H1 (cell line): ENCODE results near the gene GTF2F1. TPM values are rescaled to one million over a fixed set of nuclear protein-coding genes. Genes with fewer than 3 reads are reported as not detected.

Experiments
- CTCF ChIA-PET: fragments of 300-600 bp; sonication (Branson Sonifier 250); formaldehyde crosslinking; loops from one replicate; lab custom pipeline; 2021; ENCODE audit not compliant: partially characterized antibody; lab: Charles Lee
- POLR2A ChIA-PET: fragments of 300-600 bp; sonication (Branson Sonifier 250); formaldehyde crosslinking; loops from one replicate; lab custom pipeline; 2021; ENCODE audit warnings: inconsistent platforms; ENCODE audit not compliant: partially characterized antibody; lab: Charles Lee
- DNase-seq, 2 experiments: peaks; one replicate each; pipeline versions ENCODE4 v3.0.0 to v3.0.0-alpha.2; 2010 to 2022; ENCODE audit warnings: low spot score in 2 of 2, low read depth in 1 of 2, mixed read lengths in 1 of 2
- FAIRE-seq: peaks from 2 replicates; lab custom pipeline; 2011; peaks lifted over from hg19 to GRCh38; lab: Jason Lieb, UNC
- H2AFZ ChIP-seq: 2 replicates; pipeline ENCODE4 v1.8.1; 2012; ENCODE audit warnings: low read length, inconsistent platforms
- H2AK5ac ChIP-seq: 2 replicates; pipeline ENCODE4 v1.6.1; 2013; ENCODE audit warnings: low read depth, low read length
- H2BK120ac ChIP-seq: replicated peaks from 2 replicates; pipeline ENCODE3; 2013; ENCODE audit warnings: low read depth, low read length, inconsistent platforms
- H2BK12ac ChIP-seq: 2 replicates; pipeline ENCODE4 v1.6.1; 2013; ENCODE audit warnings: low read depth, low read length
- H2BK15ac ChIP-seq: 2 replicates; pipeline ENCODE4 v1.6.1; 2013; ENCODE audit warnings: low read length
- H2BK20ac ChIP-seq: 2 replicates; pipeline ENCODE4 v1.6.1; 2013; ENCODE audit warnings: low read length
- H2BK5ac ChIP-seq: 2 replicates; pipeline ENCODE4 v1.6.1; 2013; ENCODE audit warnings: low read depth, low read length
- H3K14ac ChIP-seq: 2 replicates; pipeline ENCODE4 v1.6.1; 2013; ENCODE audit warnings: inconsistent platforms; ENCODE audit not compliant: insufficient read length
- H3K18ac ChIP-seq: 2 replicates; pipeline ENCODE4 v1.6.1; 2013; ENCODE audit warnings: low read length; ENCODE audit errors: extremely low read depth
- H3K23ac ChIP-seq: 2 replicates; pipeline ENCODE4 v1.6.1; 2013; ENCODE audit warnings: inconsistent platforms; ENCODE audit not compliant: insufficient read length
- H3K23me2 ChIP-seq: 2 replicates; pipeline ENCODE4 v1.6.1; 2013; ENCODE audit warnings: low read depth, low read length
- H3K27ac ChIP-seq: 2 replicates; pipeline ENCODE4 v1.6.1; 2011; ENCODE audit warnings: low read depth, low read length, inconsistent platforms
- H3K27me3 ChIP-seq, 4 experiments: replicated peaks in 1 of 4; 1 replicate in 1 of 4; 2 replicates in 3 of 4; pipeline versions ENCODE4 v1.6.1 to v1.8.1; 2011 to 2013; ENCODE audit warnings: low read length in 3 of 4, mild to moderate bottlenecking in 3 of 4, inconsistent platforms in 2 of 4, mixed read lengths in 2 of 4, moderate library complexity in 1 of 4; ENCODE audit not compliant: control insufficient read depth in 3 of 4, insufficient read depth in 3 of 4; ENCODE audit errors: extremely low read depth in 1 of 4
- H3K36me3 ChIP-seq, 4 experiments: 2 replicates each; pipeline versions ENCODE4 v1.6.1 to v1.8.1; 2011 to 2013; ENCODE audit warnings: mild to moderate bottlenecking in 4 of 4, low read length in 3 of 4, moderate library complexity in 2 of 4, control low read depth in 1 of 4, inconsistent platforms in 1 of 4; ENCODE audit not compliant: insufficient read depth in 4 of 4, control insufficient read depth in 2 of 4
- H3K4ac ChIP-seq: replicated peaks from 2 replicates; pipeline ENCODE3; 2013; ENCODE audit warnings: low read length, low read depth, mixed read lengths, inconsistent platforms; ENCODE audit not compliant: insufficient read length
- H3K4me1 ChIP-seq, 4 experiments: replicated peaks in 1 of 4; 1 replicate in 1 of 4; 2 replicates in 3 of 4; pipeline versions ENCODE4 v1.6.1 to v1.8.1; 2011 to 2013; ENCODE audit warnings: low read length in 3 of 4, inconsistent platforms in 2 of 4, mixed read lengths in 1 of 4; ENCODE audit not compliant: insufficient read depth in 4 of 4, control insufficient read depth in 3 of 4
- H3K4me2 ChIP-seq, 2 experiments: 2 replicates each; pipeline versions ENCODE4 v1.6.1 to v1.8.1; 2011 to 2013; ENCODE audit warnings: low read depth in 2 of 2, low read length in 2 of 2, control low read depth in 1 of 2, inconsistent platforms in 1 of 2, mild to moderate bottlenecking in 1 of 2; ENCODE audit not compliant: insufficient read depth in 1 of 2
- H3K4me3 ChIP-seq, 4 experiments: fragments of 200-600, 300-600 bp in 1 of 4; sonication (generic), shearing (Covaris generic), sonication (Bioruptor Twin) in 1 of 4; 2 replicates each; pipeline versions ENCODE4 v1.5.1 to v1.8.1; 2011 to 2016; ENCODE audit warnings: low read length in 4 of 4, low read depth in 3 of 4, control low read depth in 2 of 4, inconsistent platforms in 2 of 4, mild to moderate bottlenecking in 2 of 4, mixed read lengths in 1 of 4, moderate library complexity in 1 of 4; ENCODE audit not compliant: insufficient read depth in 2 of 4; ENCODE audit errors: extremely low read depth in 1 of 4
- H3K56ac ChIP-seq: replicated peaks from 2 replicates; pipeline ENCODE3; 2013; ENCODE audit warnings: low read depth, mild to moderate bottlenecking, mixed read lengths, low read length, inconsistent platforms; ENCODE audit not compliant: insufficient read length
- H3K79me1 ChIP-seq: 2 replicates; pipeline ENCODE4 v1.6.1; 2013; ENCODE audit warnings: low read depth, low read length, control low read depth
- H3K79me2 ChIP-seq, 2 experiments: 2 replicates each; pipeline versions ENCODE4 v1.6.1 to v1.8.1; 2012 to 2013; ENCODE audit warnings: low read length in 2 of 2, mild to moderate bottlenecking in 2 of 2, inconsistent platforms in 1 of 2; ENCODE audit not compliant: insufficient read depth in 2 of 2, control insufficient read depth in 1 of 2
- H3K9ac ChIP-seq, 4 experiments: replicated peaks in 1 of 4; 1 replicate in 1 of 4; 2 replicates in 3 of 4; pipeline versions ENCODE4 v1.6.1 to v1.8.1; 2011 to 2013; ENCODE audit warnings: low read depth in 3 of 4, low read length in 3 of 4, control low read depth in 2 of 4, mild to moderate bottlenecking in 2 of 4, moderate library complexity in 2 of 4, inconsistent platforms in 1 of 4; ENCODE audit errors: extremely low read depth in 1 of 4
- H3K9me3 ChIP-seq, 2 experiments: 2 replicates each; pipeline versions ENCODE4 v1.6.1 to v1.8.1; 2012 to 2013; ENCODE audit warnings: mild to moderate bottlenecking in 2 of 2, moderate library complexity in 2 of 2, control low read depth in 1 of 2, inconsistent platforms in 1 of 2, low read depth in 1 of 2, low read length in 1 of 2, mixed read lengths in 1 of 2; ENCODE audit not compliant: insufficient read depth in 2 of 2
- H4K20me1 ChIP-seq, 2 experiments: replicated peaks in 1 of 2; 2 replicates each; pipeline versions ENCODE3 to v1.8.1; 2011 to 2013; ENCODE audit warnings: inconsistent platforms in 2 of 2, low read length in 2 of 2, mild to moderate bottlenecking in 1 of 2; ENCODE audit not compliant: insufficient read depth in 2 of 2, control insufficient read depth in 1 of 2
- H4K5ac ChIP-seq: 2 replicates; pipeline ENCODE4 v1.6.1; 2013; ENCODE audit warnings: low read length, low read depth, mixed read lengths, inconsistent platforms; ENCODE audit not compliant: insufficient read length
- H4K8ac ChIP-seq: 2 replicates; pipeline ENCODE4 v1.8.0; 2013; ENCODE audit warnings: mild to moderate bottlenecking, moderate library complexity, low read length, inconsistent platforms; ENCODE audit not compliant: insufficient read depth; ENCODE audit errors: extremely low read depth
- H4K91ac ChIP-seq: replicated peaks from 2 replicates; pipeline ENCODE3; 2013; ENCODE audit warnings: low read length, mixed read lengths, inconsistent platforms; ENCODE audit not compliant: insufficient read length
- BACH1 ChIP-seq: IDR thresholded peaks from 2 replicates; pipeline ENCODE4 v1.6.1; 2012; ENCODE audit warnings: low read length, improper control_type of control experiment
- CHD1 ChIP-seq: IDR thresholded peaks from 2 replicates; pipeline ENCODE4 v1.6.1; 2012; ENCODE audit warnings: low read depth, low read length, improper control_type of control experiment
- CTBP2 ChIP-seq: IDR thresholded peaks from 2 replicates; pipeline ENCODE4 v1.7.0; 2011; ENCODE audit warnings: borderline replicate concordance, mild to moderate bottlenecking, moderate library complexity, mixed read lengths, low read length; ENCODE audit not compliant: insufficient read depth, insufficient read length
- FOSL1 ChIP-seq: IDR thresholded peaks from 2 replicates; pipeline ENCODE4 v1.6.1; 2011; ENCODE audit warnings: mild to moderate bottlenecking, low read depth, low read length, moderate library complexity; ENCODE audit not compliant: insufficient read depth
- NRF1 ChIP-seq: IDR thresholded peaks from 2 replicates; pipeline ENCODE4 v1.6.1; 2011; ENCODE audit warnings: mild to moderate bottlenecking, low read depth, low read length, improper control_type of control experiment
- RNF2 ChIP-seq: fragments of 200-900, 300-1000 bp; sonication (generic); IDR thresholded peaks from 2 replicates; pipeline ENCODE4 v1.7.1; 2016; ENCODE audit warnings: borderline replicate concordance, low read depth, mild to moderate bottlenecking, antibody characterized with exemption, low read length; ENCODE audit not compliant: poor library complexity, severe bottlenecking; ENCODE audit errors: missing control alignments
- TAF1 ChIP-seq: IDR thresholded peaks from 2 replicates; pipeline ENCODE4 v1.6.1; 2011; ENCODE audit warnings: mild to moderate bottlenecking, low read depth, low read length
- TAF7 ChIP-seq: optimal IDR thresholded peaks from 2 replicates; pipeline ENCODE3; 2011; ENCODE audit warnings: low read depth, mild to moderate bottlenecking, inconsistent platforms, low read length, moderate library complexity, borderline replicate concordance
- TEAD4 ChIP-seq: IDR thresholded peaks from 2 replicates; pipeline ENCODE4 v1.6.1; 2012; ENCODE audit warnings: low read depth, low read length, inconsistent platforms, mixed read lengths
- USF2 ChIP-seq: IDR thresholded peaks from 2 replicates; pipeline ENCODE4 v1.6.1; 2011; ENCODE audit warnings: low read length, improper control_type of control experiment
- YY1 ChIP-seq: IDR thresholded peaks from 2 replicates; pipeline ENCODE4 v1.6.1; 2011; ENCODE audit warnings: low read depth, mild to moderate bottlenecking, low read length
- WGBS, 2 experiments: shearing (Covaris generic) in 1 of 2; methylation state at CpG; one replicate each; pipeline versions ENCODE4 v1.1.6 to v1.1.7; 2013 to 2015; ENCODE audit warnings: low lambda C conversion rate in 2 of 2, mixed read lengths in 2 of 2, inconsistent platforms in 1 of 2, low coverage in 1 of 2, missing lambda C conversion rate in 1 of 2; ENCODE audit not compliant: insufficient replicate concordance in 2 of 2, insufficient coverage in 1 of 2, insufficient read length in 1 of 2; ENCODE audit errors: extremely low coverage in 1 of 2, missing lambda C conversion rate in 1 of 2; 5-methylcytosine and 5-hydroxymethylcytosine counted together
- polyA plus RNA-seq, 7 experiments: library from polyadenylated mRNA; depleted of rRNA in 3 of 7; stranded (reverse) in 5 of 7; unstranded in 2 of 7; fragments of >200 nt in 5 of 7; fragments of 200-250 nt in 2 of 7; gene quantifications; 1 replicate in 5 of 7; 2 replicates in 1 of 7; 4 replicates in 1 of 7; pipeline versions ENCODE4 v1.2.1 to v1.2.3, GENCODE V29; 2011 to 2013; ENCODE audit warnings: missing spikeins in 2 of 7, mixed read lengths in 2 of 7
- total RNA-seq: library from RNA; stranded (reverse); fragmentation: NEBNext Ultra II Directional; extraction: Animal tissue kit (Norgen Biotek cat#: 25700); gene quantifications from 2 replicates; pipeline ENCODE4 v1.2.1, GENCODE V29; 2021

Gene GTF2F1
- total and polyA plus RNA-seq, 2 of the 8 experiments (the other 6 are each of a cell fraction or from before 2014, with no cell fraction given) = 29.3 to 56.3 TPM

- H2BK5ac ChIP-seq = no peak overlapping the region
- H3K27me3 ChIP-seq = no peaks in the 10 kb centered on the region
- no peak overlapping the region for H3K27ac ChIP-seq
- H3K36me3 ChIP-seq = no peaks in the 10 kb centered on the region
- DNase-seq (no peak), FAIRE-seq (no peak)
- POLR2A ChIA-PET = no interaction called here
- no peak overlapping the region for H3K9ac ChIP-seq
- no peaks in the 10 kb centered on the region for H3K9me3 ChIP-seq
- H2BK120ac ChIP-seq = no peak overlapping the region
- no peak overlapping the region for H3K18ac ChIP-seq
- H3K14ac ChIP-seq = no peak overlapping the region
- H3K4me2 ChIP-seq = no peak overlapping the region
- WGBS, 2 experiments = 78% methylated on average over 5 of the region's 5 CpGs; no CpG with 5 or more reads in 1 of the 2 experiments
- no peak overlapping the region for H2BK12ac ChIP-seq
- no peak overlapping the region for H3K23ac ChIP-seq
- H3K79me1 ChIP-seq = no peaks in the 10 kb centered on the region
- no peak overlapping the region for H3K56ac ChIP-seq
- CTCF ChIA-PET = interaction anchor here (0.6 kb wide), 3 partner anchors 32 to 242 kb away, joined by 3 read pairs; no protein-coding TSS in a partner anchor
- no peak overlapping the region for H2BK15ac ChIP-seq
- H2AK5ac ChIP-seq = no peak overlapping the region
- no peak overlapping the region for H4K91ac ChIP-seq
- no peaks in the 10 kb centered on the region for H3K79me2 ChIP-seq
- no peak overlapping the region for H3K4me3 ChIP-seq
- H3K4me1 ChIP-seq = no peaks in the 10 kb centered on the region
- no peak overlapping the region for H2AFZ ChIP-seq
- no peaks in the 10 kb centered on the region for H3K23me2 ChIP-seq
- no peak overlapping the region for H4K8ac ChIP-seq
- H4K20me1 ChIP-seq = no peaks in the 10 kb centered on the region
- no peak overlapping the region for H2BK20ac ChIP-seq
- no peak overlapping the region for H4K5ac ChIP-seq
- no peak overlapping the region for H3K4ac ChIP-seq
- TF ChIP-seq YY1 (no peak), TAF7 (no peak), TEAD4 (no peak), USF2 (no peak), CTBP2 (no peak), FOSL1 (no peak), BACH1 (no peak), CHD1 (no peak), RNF2 (no peak), TAF1 (no peak), NRF1 (no peak)
Observed at GRCh38 chr19:6406401-6406800, 13.4 kb upstream of the GTF2F1 start.
